ENCODE data around the gene KRT2. TPM values are rescaled to one million over a fixed set of nuclear protein-coding genes. Genes with fewer than 3 reads are reported as not detected.

Gene KRT2
- total and polyA plus RNA-seq, 9 of the 15 experiments (the other 6 are each of a cell fraction or from before 2014, with no cell fraction given) = 0.03 to 0.69 (median 0.07) TPM; not detected in 2

DNA sequence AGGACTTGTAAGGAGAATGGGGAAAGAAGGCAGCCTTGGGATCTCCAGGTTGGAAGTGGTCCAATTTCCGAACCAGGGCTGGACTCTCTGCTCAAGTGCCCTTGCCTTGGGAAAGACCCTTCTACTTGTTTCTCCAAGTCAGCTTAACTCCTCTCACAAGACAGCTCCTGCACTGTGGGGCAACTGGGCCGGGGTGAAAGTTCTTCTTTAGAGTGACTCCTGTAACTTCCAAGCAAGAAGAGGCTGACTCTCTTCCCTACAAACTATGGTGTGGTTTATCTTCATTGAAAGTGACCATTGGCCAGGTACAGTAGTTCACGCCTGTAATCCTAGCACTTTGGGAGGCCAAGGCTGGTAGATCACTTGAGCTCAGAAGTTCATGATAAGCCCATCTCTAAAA lies 14.5 kb upstream of the KRT2 start:
- ATAC-seq (no peak), FAIRE-seq (no peak), DNase-seq (ENCODE audit: extremely low read depth in 1 of 4, low spot score in 3 of 4) (no peak)
- Histone ChIP-seq H3K9me1 (ENCODE audit: control insufficient read depth, insufficient read depth, low read length) (peaks cover 2% of the 10 kb centered on the region), H3K27ac (ENCODE audit: extremely low read depth, low read depth, low read length) (no peak overlapping the region), H3K79me2 (ENCODE audit: control insufficient read depth, insufficient read depth, low read length) (no peaks in the 10 kb centered on the region), H3K4me3 (no peak overlapping the region), H3K4me2 (ENCODE audit: insufficient read depth, low read length) (no peak overlapping the region), H2AFZ (ENCODE audit: low read depth, low read length) (no peak overlapping the region), H3K9me3 (replicated peaks; ENCODE audit: control insufficient read depth, insufficient read depth, low read depth, low read length) (no peaks in the 10 kb centered on the region), H3K27me3 (ENCODE audit: control insufficient read depth in 2 of 2, insufficient read depth in 2 of 2, low read length in 2 of 2) (no peaks in the 10 kb centered on the region), H3K36me3 (ENCODE audit: control insufficient read depth, insufficient read depth, low read length) (no peaks in the 10 kb centered on the region), H4K20me1 (replicated peaks; ENCODE audit: control insufficient read depth, insufficient read depth, low read length) (no peaks in the 10 kb centered on the region), H3K4me1 (replicated peaks in 1 of 2; ENCODE audit: control insufficient read depth in 2 of 2, insufficient read depth in 2 of 2, low read length in 2 of 2) (peaks cover 18 to 22% of the 10 kb centered on the region in 2 experiments; a peak in 4 of 5 replicates), H3K9ac (ENCODE audit: insufficient read depth in 1 of 2, low read depth in 2 of 2, low read length in 2 of 2) (no peak overlapping the region)
- CTCF ChIA-PET (ENCODE audit: low intra/inter-chr PET ratio) = interaction anchor here (1.3 kb wide), 1 partner anchor 214 kb away, joined by 4 read pairs; no protein-coding TSS in a partner anchor
- BruUV-seq (replicated peaks) = no TSS peak
- intact Hi-C loops (cut with micrococcal nuclease) = loop anchor here (2.0 kb wide), 1 partner anchor 204 kb away; no protein-coding TSS in a partner anchor
- TF ChIP-seq MECOM (CRISPR knock-in tag; IDR thresholded peaks at IDR 0.05) (no peak), ZZZ3 (IDR thresholded peaks at IDR 0.05) (no peak), NFIC (IDR thresholded peaks at IDR 0.05) (peak; percentile 17; the same call in 1 of the 2 replicates), ZC3H4 (CRISPR knock-in tag; IDR thresholded peaks at IDR 0.05; ENCODE audit: borderline replicate concordance) (no peak)
- TF ChIP-seq, protein P1, sequence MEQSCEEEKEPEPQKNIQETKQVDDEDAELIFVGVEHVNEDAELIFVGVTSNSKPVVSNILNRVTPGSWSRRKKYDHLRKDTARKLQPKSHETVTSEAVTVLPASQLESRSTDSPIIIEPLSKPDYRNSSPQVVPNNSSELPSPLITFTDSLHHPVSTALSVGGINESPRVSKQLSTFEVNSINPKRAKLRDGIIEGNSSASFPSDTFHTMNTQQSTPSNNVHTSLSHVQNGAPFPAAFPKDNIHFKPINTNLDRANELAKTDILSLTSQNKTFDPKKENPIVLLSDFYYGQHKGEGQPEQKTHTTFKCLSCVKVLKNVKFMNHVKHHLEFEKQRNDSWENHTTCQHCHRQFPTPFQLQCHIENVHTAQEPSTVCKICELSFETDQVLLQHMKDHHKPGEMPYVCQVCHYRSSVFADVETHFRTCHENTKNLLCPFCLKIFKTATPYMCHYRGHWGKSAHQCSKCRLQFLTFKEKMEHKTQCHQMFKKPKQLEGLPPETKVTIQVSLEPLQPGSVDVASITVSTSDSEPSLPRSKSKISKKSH (CRISPR knock-in tag; IDR thresholded peaks at IDR 0.05) = no peak
- WGBS (ENCODE audit: insufficient coverage, low coverage, missing lambda C conversion rate) = 67% methylated on average over 3 of the region's 3 CpGs
- in situ Hi-C loops (cut with MboI) = no loop called here
- POLR2A ChIA-PET = interaction anchor here (1.3 kb wide), 1 partner anchor 9 kb away, joined by 6 read pairs; no protein-coding TSS in a partner anchor

Measured in K562 (cell line).